ENCODE measurements around the gene DLGAP4.

DNA sequence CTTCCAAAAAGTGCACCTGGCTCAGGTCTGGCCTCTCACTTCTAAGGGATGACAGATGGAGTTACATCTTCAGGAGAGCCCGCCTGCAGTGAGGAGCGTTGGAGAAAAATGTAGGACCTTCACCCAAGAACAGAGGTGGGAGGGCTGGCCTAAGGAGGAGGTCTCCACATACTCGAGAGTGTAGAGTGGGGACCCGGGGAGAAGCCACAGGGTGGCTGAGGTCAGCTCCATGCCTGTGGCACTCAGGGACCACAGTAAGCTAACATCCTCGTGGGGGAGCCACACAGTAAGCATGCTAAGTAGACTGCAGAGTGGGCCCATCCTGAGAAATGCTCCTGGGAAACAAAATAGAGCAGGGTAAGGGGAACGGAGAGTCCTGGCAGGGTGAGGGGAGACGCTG is 45.8 kb upstream of the DLGAP4 start:
- TF ChIP-seq, protein P1, sequence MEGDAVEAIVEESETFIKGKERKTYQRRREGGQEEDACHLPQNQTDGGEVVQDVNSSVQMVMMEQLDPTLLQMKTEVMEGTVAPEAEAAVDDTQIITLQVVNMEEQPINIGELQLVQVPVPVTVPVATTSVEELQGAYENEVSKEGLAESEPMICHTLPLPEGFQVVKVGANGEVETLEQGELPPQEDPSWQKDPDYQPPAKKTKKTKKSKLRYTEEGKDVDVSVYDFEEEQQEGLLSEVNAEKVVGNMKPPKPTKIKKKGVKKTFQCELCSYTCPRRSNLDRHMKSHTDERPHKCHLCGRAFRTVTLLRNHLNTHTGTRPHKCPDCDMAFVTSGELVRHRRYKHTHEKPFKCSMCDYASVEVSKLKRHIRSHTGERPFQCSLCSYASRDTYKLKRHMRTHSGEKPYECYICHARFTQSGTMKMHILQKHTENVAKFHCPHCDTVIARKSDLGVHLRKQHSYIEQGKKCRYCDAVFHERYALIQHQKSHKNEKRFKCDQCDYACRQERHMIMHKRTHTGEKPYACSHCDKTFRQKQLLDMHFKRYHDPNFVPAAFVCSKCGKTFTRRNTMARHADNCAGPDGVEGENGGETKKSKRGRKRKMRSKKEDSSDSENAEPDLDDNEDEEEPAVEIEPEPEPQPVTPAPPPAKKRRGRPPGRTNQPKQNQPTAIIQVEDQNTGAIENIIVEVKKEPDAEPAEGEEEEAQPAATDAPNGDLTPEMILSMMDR (IDR thresholded peaks at IDR 0.05): no peak
- TF ChIP-seq ZFX (IDR thresholded peaks at IDR 0.05; ENCODE audit: borderline replicate concordance): no peak
